ENCODE measurements around the gene FLOT2. TPM values are rescaled to one million over a fixed set of nuclear protein-coding genes. Genes with fewer than 3 reads are reported as not detected.

FLOT2 gene
- polyA plus RNA-seq, 1 of the 3 experiments (the other 2 are of a cell fraction) = 105 TPM

DNA sequence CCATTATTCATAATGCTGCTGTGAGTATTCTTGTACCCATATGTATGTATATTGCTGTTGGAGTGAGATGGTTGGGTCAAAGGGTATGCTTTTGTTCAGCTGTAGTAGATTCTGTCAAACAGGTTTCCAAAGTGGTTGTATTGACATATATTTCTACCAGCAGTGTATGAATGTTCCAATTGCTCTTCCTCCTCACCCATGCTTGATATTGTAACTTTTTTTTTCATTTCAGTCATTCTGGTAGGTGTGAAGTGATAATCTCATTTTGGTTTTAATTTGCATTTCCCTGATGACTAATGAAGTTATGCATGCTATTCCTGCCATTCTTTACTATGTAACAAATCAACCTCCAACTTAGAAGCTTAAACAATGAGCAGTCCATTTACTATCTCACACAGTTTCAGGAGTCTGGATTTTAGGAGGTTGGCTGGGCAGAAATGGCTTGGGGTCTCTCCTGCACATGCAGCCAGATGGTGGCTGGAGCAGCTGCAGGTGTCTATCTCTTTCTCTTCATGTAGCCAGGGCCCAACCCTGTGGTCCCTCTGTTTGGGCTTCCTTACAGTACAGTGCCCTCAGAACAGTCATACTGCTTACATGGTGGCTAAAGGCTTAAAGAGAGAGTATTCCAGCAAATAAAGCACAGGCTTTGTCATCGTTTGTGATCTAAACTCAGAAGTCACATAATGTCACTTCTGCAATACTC is 21.5 kb downstream of the FLOT2 start:
- Histone ChIP-seq H3K36me3 (replicated peaks in 1 of 2; ENCODE audit: control insufficient read depth in 1 of 2, insufficient read depth in 2 of 2, low read length in 1 of 2) (peaks cover 7 to 29% of the 10 kb centered on the region in 2 experiments), H3K4me1 (ENCODE audit: control insufficient read depth in 1 of 2, insufficient read depth in 2 of 2, low read depth in 1 of 2, low read length in 1 of 2) (no peaks in the 10 kb centered on the region), H3K79me2 (ENCODE audit: insufficient read depth) (no peaks in the 10 kb centered on the region), H3K4me3 (ENCODE audit: low read depth in 2 of 2, low read length in 1 of 2) (no peak overlapping the region), H3K9ac (no peak overlapping the region), H3K9me2 (no peaks in the 10 kb centered on the region), H3K9me3 (no peaks in the 10 kb centered on the region), H2AFZ (ENCODE audit: low read depth) (no peak overlapping the region), H3K4me2 (no peak overlapping the region), H3K27ac (ENCODE audit: low read depth in 2 of 2, low read length in 1 of 2) (no peak overlapping the region), H3K27me3 (ENCODE audit: insufficient read depth) (no peaks in the 10 kb centered on the region), H3F3A (replicated peaks; ENCODE audit: insufficient read depth) (peaks cover 3% of the 10 kb centered on the region), H4K20me1 (ENCODE audit: insufficient read depth) (no peaks in the 10 kb centered on the region)
- 53% methylated on average over 1 of the region's 1 CpG for WGBS (ENCODE audit: low lambda C conversion rate)
- no peak for DNase-seq
- ChIA-PET POLR2A (no interaction called here), CTCF (no interaction called here)
- TF ChIP-seq MXI1 (IDR thresholded peaks at IDR 0.05; ENCODE audit: low read depth, low read length) (no peak), MEF2A (IDR thresholded peaks at IDR 0.05; ENCODE audit: borderline replicate concordance, low read depth) (no peak), EP300 (IDR thresholded peaks at IDR 0.05; ENCODE audit: borderline replicate concordance in 1 of 2, low read depth in 1 of 2, low read length in 1 of 2) (no peak), RCOR1 (IDR thresholded peaks at IDR 0.05; ENCODE audit: low read length) (no peak), FOXM1 (IDR thresholded peaks at IDR 0.05; ENCODE audit: low read depth) (no peak), MAX (IDR thresholded peaks at IDR 0.05; ENCODE audit: low read depth) (no peak), TCF12 (IDR thresholded peaks at IDR 0.05) (no peak)

DNA sequence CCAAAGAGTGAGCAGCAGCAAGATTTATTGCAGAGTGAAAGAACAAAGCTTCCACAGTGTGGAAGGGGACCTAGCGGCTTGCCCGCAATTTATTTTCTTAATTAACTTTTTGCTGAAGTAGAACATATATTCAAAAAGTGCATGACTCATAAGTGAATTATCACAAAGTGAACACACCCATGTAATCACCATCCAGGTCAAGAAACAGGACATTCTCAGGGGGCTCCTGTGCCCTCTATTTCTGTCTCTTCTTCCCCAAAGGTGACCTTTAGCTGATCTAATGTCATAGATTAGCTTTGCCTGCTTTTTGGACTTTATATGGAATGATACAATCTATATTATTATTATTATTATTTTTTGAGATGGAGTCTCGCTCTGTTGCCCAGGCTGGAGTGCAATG is 22.8 kb downstream of the FLOT2 start:
- Histone ChIP-seq H3K4me2 (no peak overlapping the region), H3K27me3 (ENCODE audit: insufficient read depth) (no peaks in the 10 kb centered on the region), H2AFZ (ENCODE audit: low read depth) (no peak overlapping the region), H3K36me3 (replicated peaks in 1 of 2; ENCODE audit: control insufficient read depth in 1 of 2, insufficient read depth in 2 of 2, low read length in 1 of 2) (peaks cover 5 to 16% of the 10 kb centered on the region in 2 experiments), H3K4me1 (ENCODE audit: control insufficient read depth in 1 of 2, insufficient read depth in 2 of 2, low read depth in 1 of 2, low read length in 1 of 2) (no peaks in the 10 kb centered on the region), H3K79me2 (ENCODE audit: insufficient read depth) (no peaks in the 10 kb centered on the region), H3K4me3 (ENCODE audit: low read depth in 2 of 2, low read length in 1 of 2) (no peak overlapping the region), H3F3A (replicated peaks; ENCODE audit: insufficient read depth) (peaks cover 3% of the 10 kb centered on the region), H3K9me3 (no peaks in the 10 kb centered on the region), H3K27ac (ENCODE audit: low read depth in 2 of 2, low read length in 1 of 2) (no peak overlapping the region), H4K20me1 (ENCODE audit: insufficient read depth) (no peaks in the 10 kb centered on the region), H3K9ac (no peak overlapping the region), H3K9me2 (no peaks in the 10 kb centered on the region)
- no peak for DNase-seq
- ChIA-PET CTCF (no interaction called here), POLR2A (no interaction called here)
- 95% methylated on average over 3 of the region's 3 CpGs for WGBS (ENCODE audit: low lambda C conversion rate)
- no peak for TF ChIP-seq ELF1 (IDR thresholded peaks at IDR 0.05)
- TF ChIP-seq NFIC (IDR thresholded peaks at IDR 0.05; ENCODE audit: borderline replicate concordance) = no peak
- no peak for TF ChIP-seq RXRA (IDR thresholded peaks at IDR 0.05; ENCODE audit: borderline replicate concordance, low read depth)
- TF ChIP-seq, protein P1, sequence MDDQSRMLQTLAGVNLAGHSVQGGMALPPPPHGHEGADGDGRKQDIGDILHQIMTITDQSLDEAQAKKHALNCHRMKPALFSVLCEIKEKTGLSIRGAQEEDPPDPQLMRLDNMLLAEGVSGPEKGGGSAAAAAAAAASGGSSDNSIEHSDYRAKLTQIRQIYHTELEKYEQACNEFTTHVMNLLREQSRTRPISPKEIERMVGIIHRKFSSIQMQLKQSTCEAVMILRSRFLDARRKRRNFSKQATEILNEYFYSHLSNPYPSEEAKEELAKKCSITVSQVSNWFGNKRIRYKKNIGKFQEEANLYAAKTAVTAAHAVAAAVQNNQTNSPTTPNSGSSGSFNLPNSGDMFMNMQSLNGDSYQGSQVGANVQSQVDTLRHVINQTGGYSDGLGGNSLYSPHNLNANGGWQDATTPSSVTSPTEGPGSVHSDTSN (IDR thresholded peaks at IDR 0.05) = no peak
- no peak for TF ChIP-seq IRF3 (IDR thresholded peaks at IDR 0.05; ENCODE audit: low read depth, low read length)
- no peak for TF ChIP-seq FOSL2 (IDR thresholded peaks at IDR 0.05; ENCODE audit: borderline replicate concordance, low read depth)
- no peak for TF ChIP-seq TAF1 (IDR thresholded peaks at IDR 0.05; ENCODE audit: borderline replicate concordance, low read depth, low read length)
- TF ChIP-seq YY1 (IDR thresholded peaks at IDR 0.05; ENCODE audit: low read depth) = no peak
- TF ChIP-seq RAD21 (IDR thresholded peaks at IDR 0.05; ENCODE audit: low read length) = no peak
- TF ChIP-seq SMC3 (IDR thresholded peaks at IDR 0.05; ENCODE audit: low read depth, low read length) = no peak
- TF ChIP-seq, protein P2, sequence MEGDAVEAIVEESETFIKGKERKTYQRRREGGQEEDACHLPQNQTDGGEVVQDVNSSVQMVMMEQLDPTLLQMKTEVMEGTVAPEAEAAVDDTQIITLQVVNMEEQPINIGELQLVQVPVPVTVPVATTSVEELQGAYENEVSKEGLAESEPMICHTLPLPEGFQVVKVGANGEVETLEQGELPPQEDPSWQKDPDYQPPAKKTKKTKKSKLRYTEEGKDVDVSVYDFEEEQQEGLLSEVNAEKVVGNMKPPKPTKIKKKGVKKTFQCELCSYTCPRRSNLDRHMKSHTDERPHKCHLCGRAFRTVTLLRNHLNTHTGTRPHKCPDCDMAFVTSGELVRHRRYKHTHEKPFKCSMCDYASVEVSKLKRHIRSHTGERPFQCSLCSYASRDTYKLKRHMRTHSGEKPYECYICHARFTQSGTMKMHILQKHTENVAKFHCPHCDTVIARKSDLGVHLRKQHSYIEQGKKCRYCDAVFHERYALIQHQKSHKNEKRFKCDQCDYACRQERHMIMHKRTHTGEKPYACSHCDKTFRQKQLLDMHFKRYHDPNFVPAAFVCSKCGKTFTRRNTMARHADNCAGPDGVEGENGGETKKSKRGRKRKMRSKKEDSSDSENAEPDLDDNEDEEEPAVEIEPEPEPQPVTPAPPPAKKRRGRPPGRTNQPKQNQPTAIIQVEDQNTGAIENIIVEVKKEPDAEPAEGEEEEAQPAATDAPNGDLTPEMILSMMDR (IDR thresholded peaks at IDR 0.05) = no peak
- TF ChIP-seq REST (IDR thresholded peaks at IDR 0.05; ENCODE audit: low read depth, low read length) = no peak
- TF ChIP-seq, protein P3, sequence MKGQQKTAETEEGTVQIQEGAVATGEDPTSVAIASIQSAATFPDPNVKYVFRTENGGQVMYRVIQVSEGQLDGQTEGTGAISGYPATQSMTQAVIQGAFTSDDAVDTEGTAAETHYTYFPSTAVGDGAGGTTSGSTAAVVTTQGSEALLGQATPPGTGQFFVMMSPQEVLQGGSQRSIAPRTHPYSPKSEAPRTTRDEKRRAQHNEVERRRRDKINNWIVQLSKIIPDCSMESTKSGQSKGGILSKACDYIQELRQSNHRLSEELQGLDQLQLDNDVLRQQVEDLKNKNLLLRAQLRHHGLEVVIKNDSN (IDR thresholded peaks at IDR 0.05; ENCODE audit: borderline replicate concordance, low read depth) = no peak
